GM12878 (cell line): ENCODE data around the gene ANK2. TPM values are rescaled to one million over a fixed set of nuclear protein-coding genes. Genes with fewer than 3 reads are reported as not detected.

ENCODE experiments used
- E4F1 ChIP-seq: fragments of 450-650 bp; IDR thresholded peaks from 2 replicates; pipeline ENCODE4 v1.6.1; 2018; ENCODE audit warnings: borderline replicate concordance, mild to moderate bottlenecking; ENCODE audit not compliant: partially characterized antibody
- GATAD2B ChIP-seq: fragments of 450-650 bp; conservative IDR thresholded peaks from 2 replicates; pipeline ENCODE4 v1.6.1; 2017; ENCODE audit warnings: low read depth, mild to moderate bottlenecking, moderate library complexity
- LARP7 ChIP-seq: fragments of 450-650 bp; IDR thresholded peaks from 2 replicates; pipeline ENCODE4 v1.6.1; 2017; ENCODE audit warnings: mild to moderate bottlenecking
- PML ChIP-seq: IDR thresholded peaks from 2 replicates; pipeline ENCODE4 v1.6.1; 2012; ENCODE audit warnings: low read length, inconsistent platforms
- RUNX3 ChIP-seq: IDR thresholded peaks from 2 replicates; pipeline ENCODE4 v1.6.1; 2012; ENCODE audit warnings: low read length, inconsistent platforms
- TCF12 ChIP-seq: IDR thresholded peaks from 2 replicates; pipeline ENCODE4 v1.6.1; 2011; ENCODE audit warnings: low read depth, mild to moderate bottlenecking, low read length
- microRNA counts: library from miRNA; unstranded; fragments of <30 nt; microRNA quantifications from one replicate; lab custom pipeline; 2016
- microRNA-seq: library from miRNA; unstranded; fragments of <30 nt; microRNA quantifications from one replicate; pipeline ENCODE4, GENCODE V29; 2018
- polyA plus RNA-seq, 11 experiments: library from polyadenylated mRNA; depleted of rRNA in 4 of 11; unstranded in 6 of 11; stranded (reverse) in 5 of 11; fragments of >200 nt; fragmentation: Nextera tagmentation in 4 of 11; fragmentation: Illumina TruSeq in 1 of 11; extraction: Ambion mirVana in 4 of 11; extraction: Trizol in 1 of 11; gene quantifications; 1 replicate in 1 of 11; 2 replicates in 10 of 11; pipeline versions ENCODE4 v1.2.1 to v1.2.3, GENCODE V29; 2011 to 2016; ENCODE audit warnings: inconsistent platforms in 2 of 11, missing spikeins in 2 of 11, low read depth in 1 of 11
- small RNA-seq: library from RNA; depleted of rRNA; stranded (forward); fragments of <200 nt; gene quantifications from one replicate; pipeline ENCODE3, GENCODE V24; 2014
- total RNA-seq, 4 experiments: library from RNA; depleted of rRNA in 3 of 4; stranded (reverse); fragments of >200 nt in 3 of 4; fragmentation: Illumina TruSeq in 1 of 4; extraction: Trizol in 1 of 4; gene quantifications; 2 replicates each; pipeline versions ENCODE4 v1.2.1 to v1.2.3, GENCODE V29; 2013 to 2021

The ANK2 gene
- total and polyA plus RNA-seq, 10 of the 15 experiments (the other 5 are each of a cell fraction or from before 2014, with no cell fraction given), result 1.6 to 13.0 (median 4.1) TPM

DNA sequence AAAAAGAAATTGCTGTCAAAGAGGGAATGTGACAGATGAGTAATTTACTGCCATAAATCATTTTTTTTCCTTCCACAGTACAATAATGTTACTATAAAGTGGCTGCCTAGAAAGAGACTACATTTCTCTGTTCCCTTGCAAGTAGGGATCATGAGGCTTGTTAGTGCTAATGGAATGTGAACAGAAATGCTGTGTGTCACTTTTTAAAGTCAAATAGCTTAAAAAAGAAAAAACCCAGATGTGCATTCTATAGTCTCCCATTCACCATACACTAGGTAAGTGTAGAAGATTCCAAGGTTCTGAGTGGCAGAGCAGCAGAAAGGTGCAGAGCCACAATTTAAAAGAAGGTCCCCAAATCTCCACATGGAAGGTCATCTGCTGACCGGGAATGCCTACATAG is 383.7 kb downstream of the ANK2 start (continued):
- TF ChIP-seq TCF12 (no peak), E4F1 (no peak), RUNX3 (no peak), PML (no peak), LARP7 (no peak), GATAD2B (no peak)

MicroRNAs encoded within 50 kb of the gene (microRNA counts, 767-probe panel; counts per million panel counts)
- microRNA hsa-miR-1243 (lab: Ali Mortazavi, UCI), result 1,244 counts per million, percentile 41 among the panel's probes with 10 or more counts

Small RNA genes within 50 kb of the gene (microRNA-seq; reads per million reads assigned to microRNA genes)
- gene MIR1243 (4.9 reads per million, percentile 29 among the genes with 10 or more reads in this experiment), gene MIR8082 (not detected)

Small RNA genes within 50 kb of the gene (small RNA-seq; reads per million reads assigned to genes)
- gene MIR8082, result not detected
- gene RN7SL184P, result not detected
- gene RNU1-138P, result not detected
